H9 (cell line): ENCODE results near the gene BLACAT1. TPM values are rescaled to one million over a fixed set of nuclear protein-coding genes. Genes with fewer than 3 reads are reported as not detected.

Source experiments
- DNase-seq: peaks from one replicate; pipeline ENCODE4 v3.0.0-alpha.2; 2017
- H2AFZ ChIP-seq: one replicate; pipeline ENCODE4 v1.6.1; 2013; ENCODE audit warnings: mild to moderate bottlenecking, low read length, control low read depth, moderate library complexity
- H2AK5ac ChIP-seq: 2 replicates; pipeline ENCODE4 v1.6.1; 2013; ENCODE audit warnings: low read length, control low read depth, mixed read lengths; ENCODE audit not compliant: insufficient read length
- H2BK120ac ChIP-seq: one replicate; pipeline ENCODE4 v1.6.1; 2013; ENCODE audit warnings: low read depth, mild to moderate bottlenecking, low read length, control low read depth, inconsistent platforms; ENCODE audit not compliant: poor library complexity, severe bottlenecking
- H2BK12ac ChIP-seq: 2 replicates; pipeline ENCODE4 v1.6.1; 2013; ENCODE audit warnings: low read length, control low read depth, mixed read lengths, low read depth; ENCODE audit not compliant: insufficient read length
- H2BK15ac ChIP-seq: 2 replicates; pipeline ENCODE4 v1.6.1; 2013; ENCODE audit warnings: low read depth, low read length, control low read depth
- H2BK20ac ChIP-seq: one replicate; pipeline ENCODE4 v1.6.1; 2013; ENCODE audit warnings: low read depth, mild to moderate bottlenecking, low read length, control low read depth, inconsistent platforms; ENCODE audit not compliant: poor library complexity, severe bottlenecking
- H2BK5ac ChIP-seq: 2 replicates; pipeline ENCODE4 v1.6.1; 2013; ENCODE audit warnings: low read length, control low read depth, mixed read lengths; ENCODE audit not compliant: insufficient read length
- H3K14ac ChIP-seq: 2 replicates; pipeline ENCODE4 v1.6.1; 2013; ENCODE audit warnings: low read length, control low read depth; ENCODE audit not compliant: insufficient read depth
- H3K18ac ChIP-seq: 2 replicates; pipeline ENCODE4 v1.6.1; 2013; ENCODE audit warnings: low read depth, mild to moderate bottlenecking, mixed read lengths, low read length, control low read depth; ENCODE audit not compliant: insufficient read length
- H3K23ac ChIP-seq: 2 replicates; pipeline ENCODE4 v1.6.1; 2013; ENCODE audit warnings: low read length, control low read depth, mixed read lengths, low read depth; ENCODE audit not compliant: insufficient read length
- H3K23me2 ChIP-seq: 2 replicates; pipeline ENCODE4 v1.6.1; 2013; ENCODE audit warnings: low read depth, mild to moderate bottlenecking, mixed read lengths, low read length, control low read depth; ENCODE audit not compliant: insufficient read length, poor library complexity, severe bottlenecking
- H3K27ac ChIP-seq: 2 replicates; pipeline ENCODE4 v1.5.1; 2013; ENCODE audit warnings: low read length, control low read depth, mixed read lengths, low read depth; ENCODE audit not compliant: insufficient read length
- H3K27me3 ChIP-seq: 2 replicates; pipeline ENCODE4 v1.6.1; 2013; ENCODE audit warnings: low read length, control low read depth, inconsistent platforms; ENCODE audit not compliant: insufficient read depth
- H3K4ac ChIP-seq: 2 replicates; pipeline ENCODE4 v1.6.1; 2013; ENCODE audit warnings: low read depth, mild to moderate bottlenecking, control low read depth, inconsistent platforms, low read length, moderate library complexity
- H3K4me1 ChIP-seq: 2 replicates; pipeline ENCODE4 v1.6.1; 2013; ENCODE audit warnings: low read length, control low read depth, inconsistent platforms; ENCODE audit not compliant: insufficient read depth
- H3K4me2 ChIP-seq: 2 replicates; pipeline ENCODE4 v1.6.1; 2013; ENCODE audit warnings: low read length, control low read depth, mixed read lengths; ENCODE audit not compliant: insufficient read length, insufficient read depth
- H3K56ac ChIP-seq: 2 replicates; pipeline ENCODE4 v1.6.1; 2013; ENCODE audit warnings: low read depth, mild to moderate bottlenecking, mixed read lengths, low read length, control low read depth; ENCODE audit not compliant: insufficient read length
- H3K79me1 ChIP-seq: 2 replicates; pipeline ENCODE4 v1.6.1; 2013; ENCODE audit warnings: low read depth, mild to moderate bottlenecking, moderate library complexity, low read length, control low read depth, inconsistent platforms; ENCODE audit not compliant: insufficient read depth, poor library complexity, severe bottlenecking
- H3K79me2 ChIP-seq: 2 replicates; pipeline ENCODE4 v1.6.1; 2013; ENCODE audit warnings: low read length, control low read depth, inconsistent platforms; ENCODE audit not compliant: insufficient read depth
- H3K9ac ChIP-seq: 2 replicates; pipeline ENCODE4 v1.6.1; 2013; ENCODE audit warnings: low read length, control low read depth, mixed read lengths; ENCODE audit not compliant: insufficient read length; ENCODE audit errors: extremely low read depth
- H3K9me3 ChIP-seq: one replicate; pipeline ENCODE4 v1.6.1; 2013; ENCODE audit warnings: low read depth, low read length, inconsistent platforms; ENCODE audit not compliant: control insufficient read depth
- H3T11ph ChIP-seq: one replicate; pipeline ENCODE4 v1.6.1; 2013; ENCODE audit warnings: mild to moderate bottlenecking, low read length, control low read depth, inconsistent platforms
- H4K20me1 ChIP-seq: one replicate; pipeline ENCODE4 v1.6.1; 2013; ENCODE audit not compliant: control insufficient read depth, insufficient read length, insufficient read depth
- H4K5ac ChIP-seq: 2 replicates; pipeline ENCODE4 v1.6.1; 2013; ENCODE audit warnings: low read depth, mild to moderate bottlenecking, mixed read lengths, low read length, control low read depth; ENCODE audit not compliant: insufficient read length
- H4K8ac ChIP-seq: replicated peaks from 2 replicates; pipeline ENCODE4 v1.6.1; 2013; ENCODE audit warnings: low read length, control low read depth, mixed read lengths, low read depth; ENCODE audit not compliant: insufficient read length
- H4K91ac ChIP-seq: 2 replicates; pipeline ENCODE4 v1.6.1; 2013; ENCODE audit warnings: low read depth, mild to moderate bottlenecking, moderate library complexity, mixed read lengths, low read length, control low read depth; ENCODE audit not compliant: insufficient read length
- H3K27ac Mint-ChIP-seq, 3 experiments: 2 replicates in 2 of 3; 3 replicates in 1 of 3; pipeline ENCODE4 v1.8.0; 2020 to 2021; ENCODE audit warnings: mixed read lengths in 3 of 3, mild to moderate bottlenecking in 1 of 3, moderate library complexity in 1 of 3
- H3K27me3 Mint-ChIP-seq: 2 replicates; pipeline ENCODE4 v1.8.0; 2021; ENCODE audit warnings: low read depth, mild to moderate bottlenecking, moderate library complexity, mixed read lengths
- H3K36me3 Mint-ChIP-seq, 3 experiments: 2 replicates in 2 of 3; 3 replicates in 1 of 3; pipeline ENCODE4 v1.8.0; 2020 to 2021; ENCODE audit warnings: low read depth in 3 of 3, mixed read lengths in 3 of 3; ENCODE audit not compliant: insufficient read depth in 1 of 3
- H3K4me1 Mint-ChIP-seq, 2 experiments: 2 replicates each; pipeline ENCODE4 v1.8.0; 2020; ENCODE audit warnings: mixed read lengths in 2 of 2
- H3K4me3 Mint-ChIP-seq, 2 experiments: 2 replicates in 1 of 2; 3 replicates in 1 of 2; pipeline ENCODE4 v1.8.0; 2020 to 2021; ENCODE audit warnings: mild to moderate bottlenecking in 2 of 2, mixed read lengths in 2 of 2, moderate library complexity in 1 of 2
- H3K9me3 Mint-ChIP-seq, 2 experiments: 2 replicates in 1 of 2; 3 replicates in 1 of 2; pipeline ENCODE4 v1.8.0; 2020; ENCODE audit warnings: mild to moderate bottlenecking in 2 of 2, mixed read lengths in 2 of 2, moderate library complexity in 1 of 2
- CTCF ChIP-seq: fragments of 200-600 bp; sonication (generic); conservative IDR thresholded peaks from 3 replicates; pipeline ENCODE4 v1.8.0; 2021; ENCODE audit warnings: antibody characterized with exemption, mild to moderate bottlenecking
- WGBS: extraction: QIAGEN DNeasy Blood & Tissue Kit; methylation state at CpG from one replicate; pipeline ENCODE4 v1.1.7; 2013; ENCODE audit warnings: missing lambda C conversion rate, low lambda C conversion rate, mixed read lengths; ENCODE audit not compliant: insufficient read length; ENCODE audit errors: extremely low coverage; 5-methylcytosine and 5-hydroxymethylcytosine counted together
- total RNA-seq: library from RNA; stranded (reverse); gene quantifications from 2 replicates; pipeline ENCODE4 v1.2.1, GENCODE V29; 2021

BLACAT1 gene
- total RNA-seq, 1 experiment from 2014 or later: 4.0 TPM

GRCh38 chr1:205473966-205474365 lies 18.1 kb upstream of the BLACAT1 start:
- H3K4me1 Mint-ChIP-seq: peaks cover 31 to 38% of the 10 kb centered on the region in 2 experiments
- Histone ChIP-seq H3K18ac (no peak overlapping the region), H3K79me2 (no peaks in the 10 kb centered on the region), H4K91ac (no peak overlapping the region), H3K9ac (no peak overlapping the region), H2BK15ac (no peak overlapping the region), H3K56ac (no peak overlapping the region), H2BK12ac (no peak overlapping the region), H3K27me3 (no peaks in the 10 kb centered on the region), H2BK5ac (no peak overlapping the region), H3K14ac (no peak overlapping the region), H3K4me1 (no peaks in the 10 kb centered on the region), H2BK120ac (no peak overlapping the region), H3K23me2 (no peaks in the 10 kb centered on the region), H3K79me1 (no peaks in the 10 kb centered on the region), H2AK5ac (no peak overlapping the region), H4K20me1 (peaks cover 4% of the 10 kb centered on the region), H2BK20ac (no peak overlapping the region), H3K9me3 (no peaks in the 10 kb centered on the region), H3K4me2 (no peak overlapping the region), H3K27ac (no peak overlapping the region), H2AFZ (no peak overlapping the region), H3K23ac (no peak overlapping the region), H4K5ac (no peak overlapping the region), H3T11ph (no peak overlapping the region), H3K4ac (no peak overlapping the region), H4K8ac (no peak overlapping the region)
- DNase-seq: no peak
- H3K4me3 Mint-ChIP-seq: no peak overlapping the region
- H3K36me3 Mint-ChIP-seq: peaks cover 0 to 11% (median 5%) of the 10 kb centered on the region in 3 experiments; a peak in 3 of 7 replicates
- peaks cover 11 to 14% of the 10 kb centered on the region in 2 experiments for H3K9me3 Mint-ChIP-seq
- TF ChIP-seq CTCF: no peak
- H3K27ac Mint-ChIP-seq: no peak overlapping the region
- peaks cover 43% of the 10 kb centered on the region for H3K27me3 Mint-ChIP-seq
- no CpG with 5 or more reads among the region's 7 CpGs for WGBS
